Activated T-helper 2 cell treated with anti-CD3 and anti-CD28 coated beads, Interferon-gamma antibody, Interleukin-2, Interleukin-4, amounts not matched to agents 10 μg/mL and 5 μg/mL and 100 μg/mL, durations not matched to agents 14 hours and 24 hours and 36 hours (primary cell): Measurements from ENCODE around the gene SERPINE3. TPM values are rescaled to one million over a fixed set of nuclear protein-coding genes. Genes with fewer than 3 reads are reported as not detected.

Source experiments
- DNase-seq: peaks from one replicate; pipeline ENCODE4 v3.0.0; 2021; ENCODE audit warnings: low spot score
- H3K27ac Mint-ChIP-seq: one replicate; pipeline ENCODE4 v1.8.0; 2021; ENCODE audit warnings: mixed read lengths
- H3K27me3 Mint-ChIP-seq: one replicate; pipeline ENCODE4 v1.8.0; 2021; ENCODE audit warnings: low read depth, mixed read lengths
- H3K36me3 Mint-ChIP-seq: one replicate; pipeline ENCODE4 v1.8.0; 2021; ENCODE audit warnings: low read depth, mixed read lengths
- H3K4me1 Mint-ChIP-seq: one replicate; pipeline ENCODE4 v1.8.0; 2021; ENCODE audit warnings: low read depth, mixed read lengths
- H3K4me3 Mint-ChIP-seq: one replicate; pipeline ENCODE4 v1.8.0; 2021; ENCODE audit warnings: low read depth, mild to moderate bottlenecking, moderate library complexity, mixed read lengths
- H3K9me3 Mint-ChIP-seq: one replicate; pipeline ENCODE4 v1.8.0; 2021; ENCODE audit warnings: mixed read lengths
- intact Hi-C: fragments of 100-400 bp; cut with micrococcal nuclease; formaldehyde crosslinking; loops from one replicate; pipeline ENCODE4 v1.15.1; 2023
- total RNA-seq: library from RNA; stranded (reverse); gene quantifications from 2 replicates; pipeline ENCODE4 v1.2.3, GENCODE V29; 2022

The SERPINE3 gene
- total RNA-seq, 1 donor from 2014 or later, result not detected

DNA sequence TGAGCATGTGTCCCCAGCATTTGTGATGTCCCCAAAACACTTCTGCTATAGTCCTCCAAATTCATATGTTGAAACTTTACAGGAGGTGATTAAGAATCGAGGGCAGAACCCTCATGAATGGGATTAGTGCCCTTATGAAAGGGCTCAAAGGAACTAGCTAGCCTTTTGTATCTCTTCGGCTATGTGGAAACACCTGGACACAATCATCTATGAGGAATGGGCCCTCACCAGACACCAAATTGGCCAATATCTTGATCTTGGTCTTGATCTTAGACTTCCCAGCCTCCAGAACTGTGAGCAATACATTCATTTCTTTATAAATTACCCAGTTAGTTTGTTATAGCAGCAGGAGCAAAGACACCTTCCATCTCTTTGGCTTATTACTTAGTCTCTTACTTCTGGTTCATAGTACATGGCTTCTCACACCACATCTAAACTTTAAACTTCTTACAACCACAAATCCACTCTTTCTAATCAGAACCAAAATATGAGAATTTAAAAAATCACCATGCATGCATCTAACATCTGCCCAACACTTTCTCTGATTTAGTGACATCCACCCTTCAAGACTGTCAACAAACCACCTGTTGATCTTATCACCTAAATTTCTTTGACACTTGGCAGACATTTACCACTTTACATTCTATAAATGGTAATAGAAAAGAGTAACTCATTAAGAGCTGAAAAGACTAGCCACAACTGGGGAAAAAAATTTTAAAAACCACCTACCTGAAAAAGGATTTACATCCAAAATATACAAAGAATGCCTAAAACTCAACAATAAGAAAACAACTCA is 6.7 kb upstream of the SERPINE3 start:
- Mint-ChIP-seq H3K27ac (no peak overlapping the region), H3K36me3 (no peaks in the 10 kb centered on the region), H3K27me3 (peaks cover 11% of the 10 kb centered on the region), H3K4me1 (peaks cover 22% of the 10 kb centered on the region), H3K9me3 (no peaks in the 10 kb centered on the region), H3K4me3 (no peak overlapping the region)
- intact Hi-C loops, result no loop called here
- DNase-seq, result no peak

DNA sequence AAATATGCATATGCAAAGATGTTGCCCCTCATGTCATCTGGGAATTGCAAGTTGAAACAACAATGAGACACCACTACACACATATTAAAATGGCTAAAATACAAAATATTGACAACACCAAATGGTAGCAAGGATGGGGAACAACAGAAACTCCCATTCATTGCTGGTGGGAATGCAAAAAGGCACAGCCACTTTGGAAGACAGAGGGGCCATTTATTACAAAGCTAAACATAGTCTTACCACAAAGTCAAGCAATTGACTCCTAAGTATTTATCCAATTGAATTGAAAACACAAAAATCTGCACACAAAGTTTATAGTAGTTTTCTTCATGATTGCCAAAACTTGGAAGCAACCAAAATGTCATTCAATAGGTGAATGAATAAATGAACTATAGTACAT is 6.1 kb upstream of the SERPINE3 start:
- Mint-ChIP-seq H3K27ac (no peak overlapping the region), H3K36me3 (no peaks in the 10 kb centered on the region), H3K4me1 (peaks cover 22% of the 10 kb centered on the region), H3K9me3 (no peaks in the 10 kb centered on the region), H3K4me3 (no peak overlapping the region), H3K27me3 (peaks cover 11% of the 10 kb centered on the region)
- intact Hi-C loops, result no loop called here
- no peak for DNase-seq

GRCh38 chr13:51333826-51334225 is 5.7 kb upstream of the SERPINE3 start:
- Mint-ChIP-seq H3K9me3 (no peaks in the 10 kb centered on the region), H3K36me3 (no peaks in the 10 kb centered on the region), H3K4me1 (peaks cover 22% of the 10 kb centered on the region), H3K4me3 (no peak overlapping the region), H3K27me3 (peaks cover 11% of the 10 kb centered on the region), H3K27ac (no peak overlapping the region)
- intact Hi-C loops, result no loop called here
- no peak for DNase-seq

GRCh38 chr13:51336746-51337145 is 2.7 kb upstream of the SERPINE3 start:
- H3K27ac Mint-ChIP-seq, result no peak overlapping the region
- DNase-seq, result no peak
- H3K27me3 Mint-ChIP-seq, result peaks cover 17% of the 10 kb centered on the region
- H3K9me3 Mint-ChIP-seq, result no peaks in the 10 kb centered on the region
- intact Hi-C loops, result no loop called here
- peaks cover 17% of the 10 kb centered on the region for H3K4me1 Mint-ChIP-seq
- H3K36me3 Mint-ChIP-seq, result no peaks in the 10 kb centered on the region
- H3K4me3 Mint-ChIP-seq, result no peak overlapping the region

GRCh38 chr13:51339952-51340732 is 651 bp downstream of the SERPINE3 start:
- H3K4me1 Mint-ChIP-seq, result peaks cover 9% of the 10 kb centered on the region
- no peak for DNase-seq
- intact Hi-C loops, result no loop called here
- H3K9me3 Mint-ChIP-seq, result no peaks in the 10 kb centered on the region
- H3K36me3 Mint-ChIP-seq, result no peaks in the 10 kb centered on the region
- peaks cover 13% of the 10 kb centered on the region for H3K27me3 Mint-ChIP-seq
- H3K4me3 Mint-ChIP-seq, result no peak overlapping the region
- H3K27ac Mint-ChIP-seq, result no peak overlapping the region

GRCh38 chr13:51341232-51341631 is 1.7 kb downstream of the SERPINE3 start:
- peaks cover 7% of the 10 kb centered on the region for H3K27me3 Mint-ChIP-seq

DNA sequence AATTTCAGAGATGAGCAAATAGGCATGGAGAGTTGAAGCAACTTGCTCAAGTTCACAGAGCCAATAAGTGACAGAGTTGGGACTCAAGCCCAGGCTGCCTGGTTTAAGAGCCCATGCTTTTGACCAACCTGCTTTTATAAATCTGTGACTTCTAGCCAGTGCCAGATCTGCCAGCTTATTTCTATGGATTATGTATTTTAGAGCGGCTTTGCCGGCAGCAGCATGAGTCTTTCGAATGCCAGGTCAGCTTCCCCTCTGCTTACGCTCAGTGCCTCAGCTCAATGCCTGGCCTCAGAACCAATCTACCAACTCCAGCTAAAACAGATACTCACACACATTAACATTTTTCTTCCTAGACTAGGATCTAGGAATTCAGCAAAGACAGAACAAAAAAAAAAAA is 2.3 kb downstream of the SERPINE3 start:
- DNase-seq, result no peak
- Mint-ChIP-seq H3K4me3 (no peak overlapping the region), H3K27ac (no peak overlapping the region), H3K4me1 (peaks cover 9% of the 10 kb centered on the region), H3K27me3 (peaks cover 7% of the 10 kb centered on the region), H3K36me3 (no peaks in the 10 kb centered on the region), H3K9me3 (no peaks in the 10 kb centered on the region)
- intact Hi-C loops, result no loop called here

More at GRCh38 chr13:51341232-51341631, 1.7 kb downstream of the SERPINE3 start:
- no peak overlapping the region for H3K27ac Mint-ChIP-seq
- no peak overlapping the region for H3K4me3 Mint-ChIP-seq
- intact Hi-C loops, result no loop called here
- no peak for DNase-seq
- no peaks in the 10 kb centered on the region for H3K36me3 Mint-ChIP-seq
- H3K4me1 Mint-ChIP-seq, result peaks cover 9% of the 10 kb centered on the region
- H3K9me3 Mint-ChIP-seq, result no peaks in the 10 kb centered on the region

DNA sequence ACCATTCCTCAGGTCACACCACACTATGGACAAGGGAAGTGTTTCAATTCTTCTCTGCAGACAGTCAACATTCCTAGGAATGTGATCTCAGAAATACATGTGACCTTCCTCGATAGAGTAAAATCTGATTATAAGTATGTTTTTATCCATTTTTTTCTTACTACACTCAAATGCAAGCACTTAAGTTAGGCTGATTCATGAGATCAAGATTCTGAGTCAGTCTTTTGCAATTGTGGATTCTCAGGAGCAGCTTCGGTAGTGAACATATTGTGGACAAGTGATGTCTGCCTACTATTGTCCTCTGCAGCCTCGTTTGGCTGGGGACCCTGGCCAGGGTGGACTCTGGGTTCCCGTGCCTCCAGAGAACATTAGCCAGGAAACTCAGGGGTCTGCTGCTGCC is 3.2 kb downstream of the SERPINE3 start:
- Mint-ChIP-seq H3K27me3 (peaks cover 5% of the 10 kb centered on the region), H3K36me3 (no peaks in the 10 kb centered on the region), H3K9me3 (no peaks in the 10 kb centered on the region), H3K27ac (no peak overlapping the region), H3K4me3 (no peak overlapping the region), H3K4me1 (peaks cover 9% of the 10 kb centered on the region)
- intact Hi-C loops, result no loop called here
- DNase-seq, result no peak

GRCh38 chr13:51343475-51343874 is 4.0 kb downstream of the SERPINE3 start:
- H3K4me3 Mint-ChIP-seq, result no peak overlapping the region
- H3K27me3 Mint-ChIP-seq, result peaks cover 5% of the 10 kb centered on the region
- H3K4me1 Mint-ChIP-seq, result peaks cover 9% of the 10 kb centered on the region
- intact Hi-C loops, result no loop called here
- H3K27ac Mint-ChIP-seq, result no peak overlapping the region
- no peak for DNase-seq
- no peaks in the 10 kb centered on the region for H3K36me3 Mint-ChIP-seq
- no peaks in the 10 kb centered on the region for H3K9me3 Mint-ChIP-seq

- no peaks in the 10 kb centered on the region for H3K36me3 Mint-ChIP-seq
- H3K27ac Mint-ChIP-seq, result no peak overlapping the region
- intact Hi-C loops, result no loop called here
- peaks cover under 1% of the 10 kb centered on the region for H3K4me1 Mint-ChIP-seq
- no peak overlapping the region for H3K4me3 Mint-ChIP-seq
- no peaks in the 10 kb centered on the region for H3K9me3 Mint-ChIP-seq
- no peaks in the 10 kb centered on the region for H3K27me3 Mint-ChIP-seq
- DNase-seq, result no peak
Measured at GRCh38 chr13:51346397-51346796, 6.9 kb downstream of the SERPINE3 start.

DNA sequence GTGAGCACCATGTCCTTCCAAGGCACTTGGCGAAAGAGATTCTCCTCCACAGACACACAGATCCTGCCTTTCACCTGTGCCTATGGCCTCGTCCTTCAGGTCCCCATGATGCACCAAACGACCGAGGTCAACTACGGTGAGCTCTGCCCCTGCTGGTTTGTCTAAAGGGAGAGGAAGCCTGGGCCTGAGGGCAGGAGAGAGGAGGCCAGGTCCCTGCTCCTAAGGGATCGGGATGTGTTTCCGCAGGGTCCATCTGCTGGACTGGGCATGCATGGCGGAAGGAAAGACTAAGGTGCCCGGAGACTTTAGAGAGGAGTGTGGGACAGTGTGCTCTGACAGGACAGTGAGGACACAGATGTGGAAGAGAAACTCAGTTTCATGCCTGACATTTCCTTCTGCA is 7.6 kb downstream of the SERPINE3 start:
- no peak for DNase-seq
- no peaks in the 10 kb centered on the region for H3K4me1 Mint-ChIP-seq
- H3K27ac Mint-ChIP-seq, result no peak overlapping the region
- H3K9me3 Mint-ChIP-seq, result no peaks in the 10 kb centered on the region
- intact Hi-C loops, result no loop called here
- H3K36me3 Mint-ChIP-seq, result no peaks in the 10 kb centered on the region
- H3K27me3 Mint-ChIP-seq, result no peaks in the 10 kb centered on the region
- no peak overlapping the region for H3K4me3 Mint-ChIP-seq

DNA sequence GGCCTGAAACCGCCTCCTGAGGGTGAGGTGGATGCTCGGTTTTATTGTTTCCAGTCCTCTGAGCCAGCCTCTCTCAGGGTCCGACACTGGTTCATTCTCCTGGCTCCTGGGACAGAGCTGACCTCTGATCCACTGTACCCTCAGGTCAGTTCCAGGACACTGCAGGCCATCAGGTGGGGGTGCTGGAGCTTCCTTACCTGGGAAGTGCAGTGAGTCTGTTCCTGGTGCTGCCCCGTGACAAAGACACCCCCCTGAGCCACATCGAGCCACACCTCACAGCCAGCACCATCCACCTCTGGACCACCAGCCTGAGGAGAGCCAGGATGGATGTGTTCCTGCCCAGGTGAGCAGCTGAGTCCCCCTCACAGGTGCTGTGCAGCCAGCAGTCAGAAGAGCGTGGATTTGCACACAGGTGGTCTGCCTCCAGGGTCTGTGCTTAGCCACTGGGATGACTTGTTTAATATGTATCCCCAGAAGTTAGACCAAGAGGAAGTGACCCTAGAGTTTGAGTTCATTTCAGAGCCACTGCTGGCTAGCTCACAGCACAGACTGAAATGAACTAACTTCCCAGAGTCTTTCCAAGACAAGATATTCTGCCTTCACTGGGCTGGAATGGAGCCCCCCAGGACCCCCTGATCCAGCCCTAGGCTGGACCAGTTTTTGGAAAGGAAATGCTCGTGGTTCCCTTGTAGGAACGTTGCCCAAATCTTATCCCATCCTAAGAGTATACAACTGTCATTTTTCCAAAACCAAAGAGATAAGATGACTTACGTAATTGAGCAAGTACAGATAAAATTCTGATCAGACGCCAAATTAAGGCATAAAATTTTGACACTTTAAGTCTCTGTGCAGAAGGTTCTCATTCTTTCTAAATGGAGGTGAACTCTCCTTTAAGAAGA is 8.8 kb downstream of the SERPINE3 start:
- Mint-ChIP-seq H3K36me3 (no peaks in the 10 kb centered on the region), H3K4me1 (no peaks in the 10 kb centered on the region), H3K27me3 (peaks cover 2% of the 10 kb centered on the region), H3K27ac (no peak overlapping the region), H3K4me3 (no peak overlapping the region), H3K9me3 (no peaks in the 10 kb centered on the region)
- intact Hi-C loops, result no loop called here
- no peak for DNase-seq
